GM19035 (cell line): Measurements from ENCODE around the gene SCG5.
"Not testable (repeated sequence)": the region's sequence is repeated elsewhere in the genome, so short reads cannot be mapped to it uniquely, and the experiment has no call there.

Experiments used
- ATAC-seq: cut with Tn5 transposase; IDR thresholded peaks from one replicate; pipeline ENCODE4 v1.9.1; 2021; ENCODE audit not compliant: unreplicated experiment

Gene SCG5, protein sequence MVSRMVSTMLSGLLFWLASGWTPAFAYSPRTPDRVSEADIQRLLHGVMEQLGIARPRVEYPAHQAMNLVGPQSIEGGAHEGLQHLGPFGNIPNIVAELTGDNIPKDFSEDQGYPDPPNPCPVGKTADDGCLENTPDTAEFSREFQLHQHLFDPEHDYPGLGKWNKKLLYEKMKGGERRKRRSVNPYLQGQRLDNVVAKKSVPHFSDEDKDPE

DNA sequence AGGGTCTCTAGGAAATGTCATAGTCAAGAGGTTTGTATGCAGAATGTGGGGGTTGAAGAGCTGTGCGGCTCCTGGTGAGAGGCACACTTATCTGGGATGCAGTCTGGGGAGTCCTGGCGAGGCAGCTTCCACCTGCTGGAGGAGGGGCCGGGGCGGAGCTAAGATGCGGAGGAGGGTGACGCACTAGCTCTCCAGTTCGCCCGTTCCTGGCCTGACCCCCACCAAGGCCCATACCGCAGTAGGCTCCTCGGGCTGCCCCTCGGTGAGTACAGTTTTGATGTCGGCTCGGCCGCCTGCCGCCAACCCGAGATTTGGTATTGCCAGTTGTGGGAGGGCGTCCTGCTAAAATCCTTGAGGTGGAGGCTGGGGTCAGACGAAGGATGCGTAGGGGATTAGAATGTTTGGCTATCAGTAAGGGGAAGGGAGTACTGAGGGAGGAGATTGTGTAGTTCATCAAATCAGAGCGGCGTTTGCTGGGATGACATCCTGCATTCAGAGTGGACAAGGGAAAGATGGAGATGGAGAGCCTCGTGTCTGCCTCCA lies at the start of gene SCG5:
SCG5 (plus strand) TSS at position 194 of the 543 bp plus-strand sequence. CDS start 1,883 bp downstream, outside the sequence.
- no peak for ATAC-seq

DNA sequence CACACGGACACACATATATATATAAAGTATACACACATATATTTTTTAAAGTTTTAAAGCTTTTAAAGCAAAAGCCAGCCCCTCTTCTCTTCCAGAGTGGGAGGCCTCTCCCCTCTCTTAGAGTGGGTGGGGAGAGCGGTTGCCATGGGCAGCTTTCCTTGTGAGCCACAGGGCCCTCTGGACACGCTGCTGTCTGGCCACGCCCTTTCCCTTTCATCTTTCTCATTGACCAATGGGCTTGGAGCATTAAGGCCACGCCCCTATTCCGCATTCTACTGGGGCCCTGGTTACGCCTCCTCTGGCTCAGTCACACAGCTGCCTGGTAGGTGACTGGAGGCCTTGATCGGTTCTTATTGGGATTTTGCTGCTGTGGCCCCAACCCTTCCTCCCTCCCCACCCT lies 48.4 kb upstream of the SCG5 start, which contains the start of gene GOLGA8N:
GOLGA8N (plus strand) TSS at position 306 of the 400 bp plus-strand sequence.
- ATAC-seq = not testable (repeated sequence)

DNA sequence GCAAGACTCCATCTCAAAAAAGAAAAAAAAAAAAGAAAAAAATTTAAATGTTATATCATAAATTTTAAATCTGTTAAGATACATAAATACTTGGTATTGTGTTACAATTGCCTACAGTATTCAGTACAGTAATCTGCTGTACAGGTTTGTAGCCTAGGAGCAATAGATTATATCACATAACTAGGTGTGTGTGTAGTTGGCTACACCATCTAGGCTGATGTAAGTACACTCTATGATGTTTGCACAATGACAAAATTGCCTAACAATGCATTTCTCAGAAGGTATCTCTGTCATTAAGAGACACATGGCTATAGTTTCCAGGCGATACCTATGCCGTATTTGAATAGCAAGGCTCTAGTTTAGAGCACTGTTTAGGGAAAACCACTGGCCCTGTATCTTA lies 32.0 kb upstream of the SCG5 start:
- not testable (repeated sequence) for ATAC-seq

DNA sequence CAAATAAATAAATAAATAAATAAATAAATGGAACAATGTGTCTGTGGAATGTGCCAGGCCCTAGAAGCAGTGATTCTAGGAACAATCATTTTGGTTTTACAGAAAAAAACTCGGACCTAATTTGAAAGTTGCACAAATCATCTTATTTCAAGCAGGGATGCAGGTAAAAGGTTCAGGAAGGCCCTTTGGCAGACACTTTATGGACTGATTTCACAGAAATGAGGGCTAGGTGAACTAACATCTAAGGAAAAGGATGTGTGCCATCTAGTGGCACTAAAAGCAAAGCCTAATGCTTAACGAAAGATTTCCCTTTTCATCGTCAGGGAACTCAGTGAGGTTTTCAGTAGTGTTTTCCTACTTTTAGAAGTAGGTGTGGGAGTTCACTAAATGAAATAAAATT lies 30.8 kb upstream of the SCG5 start:
- not testable (repeated sequence) for ATAC-seq

DNA sequence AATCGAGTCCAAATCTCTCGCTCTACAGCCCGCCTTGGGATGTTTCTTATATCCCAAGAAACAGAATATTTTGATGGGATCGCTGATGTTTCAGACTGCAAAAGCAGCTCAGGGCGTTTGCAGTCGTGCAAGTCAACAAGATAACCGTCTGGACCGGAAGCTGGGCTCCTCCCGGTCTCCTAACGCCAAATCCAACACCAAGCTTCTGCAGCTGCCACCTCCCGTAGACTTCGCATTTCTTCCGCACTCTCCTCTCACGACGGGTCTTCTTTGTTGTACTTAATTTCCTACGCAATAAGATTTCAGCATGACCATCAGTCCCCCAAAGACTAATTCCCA lies 26.8 kb upstream of the SCG5 start:
- peak; percentile 22 for ATAC-seq

DNA sequence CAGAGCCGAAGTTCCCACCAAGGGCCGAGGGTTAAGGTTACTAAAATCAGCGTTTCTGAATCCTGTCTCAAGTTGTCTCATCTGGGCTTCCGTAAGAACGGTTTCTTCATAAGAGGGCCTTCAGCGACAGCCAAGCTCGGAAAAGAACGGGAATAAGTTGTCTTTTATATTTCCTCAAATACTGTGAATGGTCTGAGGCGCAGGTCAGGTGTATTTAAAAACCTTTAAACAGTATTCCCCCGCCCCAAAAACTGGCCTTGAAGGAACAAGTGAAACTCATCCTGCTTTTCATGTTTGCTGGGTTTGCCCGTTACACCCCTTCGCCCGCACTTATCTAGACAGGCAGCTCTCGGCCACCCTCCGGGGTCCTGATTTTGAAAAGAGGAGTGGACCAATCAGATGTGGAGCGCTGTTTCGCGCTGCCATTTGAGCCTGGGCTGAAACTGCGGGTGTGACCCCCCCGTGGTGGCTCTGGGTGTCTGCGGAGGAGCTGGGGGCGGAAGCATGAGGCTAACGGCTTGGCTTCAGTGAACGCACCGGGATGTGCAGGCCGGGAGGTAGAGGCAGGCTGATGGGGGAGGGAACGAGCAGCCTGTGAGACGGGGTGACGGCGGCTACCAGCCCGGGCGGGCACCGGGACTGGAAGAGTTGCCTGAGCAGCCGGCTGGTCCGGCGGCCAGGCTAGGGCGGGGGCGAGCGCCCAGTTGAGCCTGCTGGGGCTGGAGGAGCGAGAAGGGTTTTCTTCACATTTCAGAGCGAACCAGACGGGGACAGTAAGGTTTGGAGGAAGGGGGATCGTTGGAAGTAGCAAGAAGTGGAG lies 26.2 kb upstream of the SCG5 start, which contains the start of gene ARHGAP11A:
ARHGAP11A (plus strand) TSS at position 454 of the 820 bp plus-strand sequence. CDS start 708 bp downstream, outside the sequence.
- peak; percentile 76 for ATAC-seq

DNA sequence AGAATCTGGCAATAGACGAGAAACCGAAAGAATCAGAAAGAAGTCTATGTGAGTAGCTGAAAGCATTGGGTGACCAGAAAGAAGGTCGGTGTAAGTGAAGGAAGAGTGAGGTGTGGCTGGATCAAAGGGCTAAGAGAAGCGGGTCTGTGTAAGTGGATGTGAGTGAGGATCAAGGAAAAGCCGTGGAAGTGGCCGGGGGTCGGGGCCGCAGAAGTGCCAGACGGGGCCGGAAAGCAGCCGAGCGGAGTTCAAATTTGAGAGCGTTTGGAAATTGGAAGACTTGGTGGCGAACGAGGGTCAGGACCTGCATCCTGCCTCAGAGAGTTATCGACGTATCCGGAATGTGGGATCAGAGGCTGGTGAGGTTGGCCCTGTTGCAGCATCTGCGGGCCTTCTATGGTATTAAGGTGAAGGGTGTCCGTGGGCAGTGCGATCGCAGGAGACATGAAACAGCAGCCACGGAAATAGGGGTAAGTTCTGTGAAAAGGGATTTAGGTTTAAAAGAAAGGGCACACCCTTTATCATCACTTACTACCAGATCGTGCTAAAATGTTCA lies 25.6 kb upstream of the SCG5 start:
- ATAC-seq = peak; percentile 15

DNA sequence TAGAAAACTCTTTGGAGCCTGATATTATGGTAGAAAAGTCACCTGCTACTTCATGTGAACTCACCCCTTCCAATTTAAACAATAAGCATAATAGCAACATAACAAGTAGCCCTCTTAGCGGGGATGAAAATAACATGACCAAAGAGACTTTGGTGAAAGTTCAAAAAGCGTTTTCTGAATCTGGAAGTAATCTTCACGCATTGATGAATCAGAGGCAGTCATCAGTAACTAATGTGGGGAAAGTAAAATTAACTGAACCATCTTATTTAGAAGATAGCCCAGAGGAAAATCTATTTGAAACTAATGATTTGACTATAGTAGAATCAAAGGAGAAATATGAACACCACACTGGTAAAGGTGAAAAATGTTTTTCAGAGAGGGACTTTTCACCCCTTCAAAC lies 5.1 kb upstream of the SCG5 start:
- ATAC-seq = no peak

DNA sequence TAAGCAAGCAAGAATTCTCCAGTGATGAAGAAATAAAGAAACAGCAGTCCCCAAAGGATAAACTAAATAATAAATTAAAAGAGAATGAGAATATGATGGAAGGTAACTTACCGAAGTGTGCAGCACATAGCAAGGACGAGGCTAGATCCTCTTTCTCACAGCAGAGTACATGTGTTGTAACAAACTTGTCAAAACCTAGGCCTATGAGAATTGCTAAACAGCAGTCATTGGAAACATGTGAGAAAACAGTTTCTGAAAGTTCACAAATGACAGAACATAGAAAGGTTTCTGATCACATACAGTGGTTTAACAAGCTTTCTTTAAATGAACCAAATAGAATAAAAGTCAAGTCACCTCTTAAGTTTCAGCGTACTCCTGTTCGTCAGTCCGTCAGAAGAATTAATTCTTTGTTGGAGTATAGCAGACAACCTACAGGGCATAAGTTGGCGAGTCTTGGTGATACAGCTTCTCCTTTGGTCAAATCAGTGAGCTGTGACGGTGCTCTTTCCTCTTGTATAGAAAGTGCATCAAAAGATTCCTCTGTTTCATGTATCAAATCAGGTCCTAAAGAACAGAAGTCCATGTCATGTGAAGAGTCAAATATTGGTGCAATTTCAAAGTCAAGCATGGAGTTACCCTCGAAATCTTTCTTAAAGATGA lies 4.5 kb upstream of the SCG5 start:
- ATAC-seq = peak; percentile 62

DNA sequence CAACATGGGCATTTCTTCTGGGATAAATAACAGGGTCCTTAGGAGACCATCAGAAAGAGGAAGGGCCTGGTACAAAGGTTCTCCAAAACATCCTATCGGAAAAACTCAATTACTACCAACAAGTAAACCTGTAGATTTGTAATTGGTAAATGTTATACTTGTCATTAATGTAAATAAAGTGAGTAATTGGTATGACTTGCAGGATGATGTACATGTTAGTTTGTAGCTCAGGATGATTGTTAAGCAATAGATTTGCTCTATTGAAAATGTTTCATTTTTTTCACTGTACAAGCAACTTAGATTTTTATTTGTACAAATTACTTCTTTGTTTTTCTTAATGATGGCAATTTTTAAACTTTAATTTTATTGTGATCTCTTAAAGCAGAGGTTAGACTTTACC lies 3.8 kb upstream of the SCG5 start:
- ATAC-seq = no peak

DNA sequence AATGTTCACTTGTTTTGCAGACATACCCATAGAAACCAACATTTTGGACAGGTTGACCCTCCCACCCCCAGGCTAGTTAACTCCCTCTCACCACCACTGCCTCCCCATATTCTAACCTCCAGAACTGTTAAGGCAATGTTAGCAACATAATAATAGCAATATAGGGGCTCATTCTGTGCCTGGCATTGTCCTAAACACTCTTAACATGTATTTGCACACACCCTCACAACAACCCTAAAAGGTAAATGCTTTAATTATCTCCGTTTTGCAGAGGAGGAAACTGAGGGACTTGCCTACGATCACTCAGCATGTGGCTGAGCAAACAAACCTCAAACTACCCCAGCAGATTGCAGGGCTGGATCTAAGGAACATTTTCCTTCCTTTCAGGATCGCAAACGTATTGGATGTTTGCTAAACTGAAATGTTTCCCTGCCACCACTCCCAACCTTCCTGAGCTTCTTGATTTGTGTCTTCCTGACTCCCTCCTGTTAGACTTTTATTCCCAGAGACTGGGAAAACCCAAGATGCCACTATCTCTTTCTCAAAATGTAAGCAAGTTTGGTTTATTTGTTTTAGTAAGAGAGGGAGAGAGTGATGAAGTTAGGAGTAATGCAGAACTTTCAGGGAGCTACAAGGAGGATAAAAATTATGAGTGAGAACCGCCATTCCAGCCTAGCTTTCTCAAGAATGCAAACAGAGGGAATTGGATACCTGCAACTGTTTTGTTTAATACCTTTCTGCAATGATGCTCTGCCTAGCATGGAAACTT lies 1.3 kb downstream of the SCG5 start:
- no peak for ATAC-seq

DNA sequence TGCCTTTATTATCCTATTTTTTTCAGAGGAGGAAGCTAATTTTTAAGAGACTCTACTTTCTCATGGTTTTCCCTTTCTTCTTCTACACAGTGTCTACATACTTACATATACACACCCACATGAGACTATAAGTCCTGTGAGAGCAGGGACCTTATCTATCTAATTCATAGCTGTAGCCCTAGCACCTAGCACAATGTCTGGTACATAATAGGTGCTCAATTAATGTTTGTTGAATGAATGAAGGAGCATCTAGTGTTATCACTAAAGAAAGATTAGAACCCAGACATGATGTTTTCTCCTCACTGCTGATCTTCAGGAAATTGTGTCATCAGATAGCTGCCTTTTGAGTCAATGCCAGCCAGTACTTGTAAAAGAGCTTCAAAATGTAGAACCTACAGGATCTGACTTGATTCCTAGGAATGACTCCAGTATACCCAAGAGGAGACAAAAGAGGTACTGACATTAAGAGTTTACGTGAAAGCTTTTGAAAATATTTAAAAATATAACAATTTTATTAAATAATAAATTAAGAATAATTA lies 2.5 kb downstream of the SCG5 start:
- ATAC-seq = no peak

DNA sequence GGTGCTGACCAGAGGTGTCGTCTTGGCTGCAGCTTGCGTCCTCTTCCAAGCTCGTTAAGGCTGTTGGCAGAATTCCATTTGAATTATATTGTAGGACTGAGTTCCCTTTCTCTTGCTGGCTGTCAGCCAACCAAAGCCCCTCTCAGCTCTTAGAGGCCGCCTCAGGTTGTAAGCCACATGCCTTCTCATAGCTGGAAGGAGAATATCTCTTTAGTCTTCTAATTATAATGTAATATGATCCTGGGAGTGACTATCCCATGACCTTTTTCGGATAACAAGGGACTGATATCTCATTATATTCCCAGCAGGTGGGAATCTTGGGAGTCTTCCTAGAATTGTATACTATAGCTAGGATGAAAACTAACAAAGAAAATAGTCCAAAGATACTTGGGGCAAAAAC lies 4.8 kb downstream of the SCG5 start:
- ATAC-seq = no peak

DNA sequence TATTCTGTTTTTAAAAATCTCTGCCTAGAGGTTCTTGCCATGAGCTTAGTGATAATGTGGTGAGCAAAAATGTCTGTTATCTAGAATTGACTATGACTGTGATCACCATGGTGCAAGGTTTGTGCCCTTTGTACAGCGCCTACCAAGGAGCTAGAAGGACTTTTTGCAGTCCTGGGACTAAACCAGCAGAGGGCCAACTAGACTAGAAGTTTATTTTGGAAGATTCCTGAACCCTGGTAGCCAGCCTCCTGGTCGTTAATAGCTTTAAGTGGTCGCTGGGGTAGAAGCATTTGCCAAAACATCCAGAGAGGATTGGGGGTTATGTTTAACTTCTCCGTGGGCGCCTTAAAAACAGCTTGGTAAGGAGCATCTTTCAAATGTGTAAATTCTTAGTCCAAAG lies 7.8 kb downstream of the SCG5 start:
- ATAC-seq = no peak

DNA sequence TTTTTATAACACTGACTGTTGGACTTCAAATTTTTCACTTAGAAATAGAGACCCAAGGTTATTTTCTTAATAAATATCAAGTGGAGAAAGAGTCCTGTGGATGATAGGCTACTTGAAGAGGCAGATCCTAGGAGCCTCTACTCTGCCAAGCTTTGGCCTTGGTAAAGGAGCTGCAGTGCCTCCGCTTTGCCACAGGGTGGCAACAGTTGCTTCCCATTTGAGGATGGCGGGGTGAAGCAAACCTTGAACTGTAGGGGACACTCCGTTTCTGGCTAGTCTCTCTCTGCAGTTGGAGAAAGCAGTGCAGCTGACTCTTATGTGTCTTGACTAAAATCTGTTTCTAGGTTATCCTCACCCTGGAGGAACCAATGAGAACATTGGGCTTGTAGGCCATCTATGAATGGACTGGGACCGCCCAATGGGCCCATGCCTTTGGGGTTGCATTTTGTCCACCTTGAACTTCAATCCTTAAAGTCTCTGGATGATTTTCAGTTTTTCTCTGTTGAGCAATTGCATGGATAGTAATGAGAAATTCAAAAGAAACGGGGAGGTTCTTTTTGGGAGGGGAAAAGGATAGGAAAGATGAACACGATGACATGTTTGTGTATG lies 9.8 kb downstream of the SCG5 start:
- peak; percentile 79 for ATAC-seq

DNA sequence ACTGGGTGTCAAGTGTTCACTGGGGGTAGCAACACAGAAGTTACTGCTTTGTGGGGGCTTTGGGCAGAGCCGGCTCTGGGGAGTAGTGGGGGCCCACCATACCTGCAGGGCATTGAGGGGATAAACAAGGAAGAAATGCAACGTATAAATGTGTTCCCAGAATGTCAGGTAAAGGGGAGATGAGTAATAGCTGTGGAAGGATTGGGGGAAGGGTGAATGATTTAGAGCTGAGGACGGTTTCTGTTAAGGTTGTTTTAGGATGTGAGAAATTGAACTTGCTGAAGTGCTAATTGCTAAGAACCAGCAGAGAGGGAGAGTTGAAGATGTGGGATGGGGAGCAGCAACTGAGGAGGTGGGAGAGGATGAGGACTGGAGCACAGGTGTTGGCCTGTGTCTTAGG lies 10.7 kb downstream of the SCG5 start:
- ATAC-seq = no peak

DNA sequence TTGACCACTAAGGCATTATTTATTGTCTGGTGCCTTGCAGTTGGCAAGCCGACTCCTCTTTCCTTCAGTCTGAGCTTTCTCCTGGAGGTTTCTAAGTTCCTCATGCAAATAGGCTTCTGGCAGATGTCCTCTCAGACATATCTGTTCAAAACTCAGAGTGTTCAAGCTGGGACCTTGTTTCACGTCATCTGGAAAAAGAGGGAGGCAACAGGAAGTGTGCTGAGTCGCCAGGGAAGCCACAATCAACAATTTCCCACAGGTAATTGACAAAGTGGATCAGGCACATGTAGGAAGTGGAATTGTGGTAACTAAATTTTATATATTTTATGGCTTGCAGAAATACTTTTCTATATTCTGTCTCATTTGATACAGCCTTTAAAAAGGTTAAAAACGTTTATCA lies 14.6 kb downstream of the SCG5 start:
- ATAC-seq = no peak

DNA sequence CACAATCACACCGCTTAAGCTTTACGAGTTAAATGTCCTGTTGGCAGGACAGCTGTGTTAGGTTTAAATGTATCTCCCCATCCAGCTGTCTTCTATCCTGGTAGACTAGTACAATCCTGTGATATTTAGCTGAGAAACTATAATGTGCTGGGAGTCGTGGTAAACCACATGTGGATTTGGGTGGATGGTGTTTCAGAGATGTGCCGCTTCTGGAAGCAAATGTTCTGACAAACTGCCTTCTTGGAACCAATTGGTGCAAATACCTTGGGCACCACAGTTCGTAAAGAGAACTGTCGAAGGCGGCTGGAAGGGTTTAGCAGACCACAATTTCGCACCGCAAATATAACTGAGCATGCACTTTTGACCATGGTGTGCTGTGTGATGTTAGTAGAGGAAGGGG lies 15.0 kb downstream of the SCG5 start:
- ATAC-seq = no peak

DNA sequence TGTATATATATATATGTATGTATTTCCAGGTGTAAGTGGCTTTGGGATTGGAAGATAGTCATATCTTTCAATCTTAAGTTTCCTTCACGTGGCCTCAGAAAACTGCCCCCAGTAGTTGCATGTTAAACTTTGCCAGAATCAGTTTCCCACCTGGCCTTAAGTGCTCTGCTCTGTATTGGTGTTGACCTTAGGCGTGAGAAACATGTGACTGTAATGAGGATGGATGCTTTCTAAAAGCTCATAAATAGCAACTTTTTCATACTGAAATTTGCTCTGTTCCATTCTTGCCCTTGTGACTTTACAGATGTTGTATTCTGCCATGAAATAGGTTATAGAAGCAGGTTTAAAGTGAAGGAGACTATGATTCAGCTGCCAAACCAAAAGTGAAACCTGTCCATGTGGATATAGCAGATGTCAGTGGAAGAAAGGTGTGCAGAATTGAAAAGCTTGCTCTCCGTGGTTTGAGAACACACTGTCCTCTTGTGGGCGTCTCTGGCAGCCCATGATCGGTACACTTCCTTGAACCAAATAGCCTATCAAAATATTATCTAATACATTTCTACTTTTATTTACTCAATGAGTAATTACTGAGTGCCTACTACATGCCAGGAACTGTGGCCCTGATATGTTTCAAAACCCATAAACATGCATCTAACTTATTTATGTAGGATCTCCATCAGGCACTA lies 15.8 kb downstream of the SCG5 start:
- no peak for ATAC-seq
